ENCODE data around the gene DOCK1.
"Not testable (repeated sequence)": the region's sequence is repeated elsewhere in the genome, so short reads cannot be mapped to it uniquely, and the experiment has no call there.

The DOCK1 gene

DNA sequence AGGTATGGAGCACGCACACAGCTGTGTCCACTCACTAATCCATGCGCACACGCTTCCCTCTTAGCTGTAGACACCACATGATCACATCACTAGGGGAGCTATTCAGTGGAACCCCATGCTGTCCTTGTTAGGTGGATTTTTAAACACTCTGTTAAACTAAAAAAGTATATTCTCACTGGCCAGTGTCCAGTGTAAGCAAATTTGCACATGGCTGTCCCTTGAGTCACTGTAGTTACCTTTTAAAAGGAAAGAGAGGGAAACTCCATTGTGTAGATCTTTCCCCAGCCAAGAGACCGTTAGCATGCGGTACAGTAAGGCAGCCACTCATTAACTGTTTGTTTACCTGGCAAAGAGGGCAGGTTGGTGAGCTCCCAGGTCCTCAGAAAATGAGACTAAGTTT is 372.8 kb downstream of the DOCK1 start:
- no peak for DNase-seq (ENCODE audit: low read depth in 3 of 3)

DNA sequence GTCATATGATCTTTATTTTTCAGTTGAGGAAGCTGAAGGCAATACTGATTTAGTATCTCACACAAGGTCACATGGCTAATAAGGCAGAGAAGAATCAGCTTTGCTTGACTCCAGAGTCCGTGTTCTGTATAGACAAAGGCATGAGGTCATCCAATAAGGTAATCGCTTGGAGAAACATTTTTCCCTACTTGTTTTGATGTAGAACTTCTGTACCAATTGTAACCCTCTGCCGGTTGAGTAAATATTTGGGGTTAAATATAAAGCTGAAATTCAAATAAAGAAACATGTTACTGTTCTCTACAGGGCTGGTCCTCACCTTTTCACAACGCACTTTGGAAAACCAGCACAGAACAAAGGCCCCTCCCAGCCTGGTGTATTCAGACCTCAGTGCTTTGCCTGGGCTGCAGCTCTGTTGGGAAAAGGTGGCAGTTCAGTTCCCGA is 374.1 kb downstream of the DOCK1 start:
- no peak for DNase-seq (ENCODE audit: low read depth in 3 of 3)

- no peak for DNase-seq (ENCODE audit: low read depth in 3 of 3)
Observed at GRCh38 chr10:127280446-127280845, 375.2 kb downstream of the DOCK1 start.

DNA sequence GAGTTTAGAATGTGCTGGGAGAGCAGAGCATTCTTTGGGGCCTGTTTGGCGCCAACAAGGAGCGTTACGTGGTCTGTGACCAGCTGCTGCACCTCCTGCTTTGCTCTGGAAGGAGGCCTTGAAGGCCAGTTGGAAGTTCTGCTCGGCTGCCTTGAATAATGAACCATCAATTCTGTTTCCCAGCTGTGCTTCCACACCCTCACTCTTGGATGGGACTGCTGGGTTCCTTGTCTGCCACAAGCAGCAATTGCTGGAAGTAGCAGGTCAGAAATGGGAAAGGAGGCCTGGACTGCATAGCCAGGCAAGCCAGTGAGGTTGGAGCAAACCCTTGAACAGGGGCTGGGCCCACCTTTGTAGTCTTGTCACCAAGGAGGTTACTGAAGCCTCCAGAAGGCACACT is 377.8 kb downstream of the DOCK1 start:
- no peak for DNase-seq (ENCODE audit: low read depth in 3 of 3)

- no peak for DNase-seq (ENCODE audit: low read depth in 3 of 3)
Observed at GRCh38 chr10:127283576-127283975, 378.3 kb downstream of the DOCK1 start.

DNA sequence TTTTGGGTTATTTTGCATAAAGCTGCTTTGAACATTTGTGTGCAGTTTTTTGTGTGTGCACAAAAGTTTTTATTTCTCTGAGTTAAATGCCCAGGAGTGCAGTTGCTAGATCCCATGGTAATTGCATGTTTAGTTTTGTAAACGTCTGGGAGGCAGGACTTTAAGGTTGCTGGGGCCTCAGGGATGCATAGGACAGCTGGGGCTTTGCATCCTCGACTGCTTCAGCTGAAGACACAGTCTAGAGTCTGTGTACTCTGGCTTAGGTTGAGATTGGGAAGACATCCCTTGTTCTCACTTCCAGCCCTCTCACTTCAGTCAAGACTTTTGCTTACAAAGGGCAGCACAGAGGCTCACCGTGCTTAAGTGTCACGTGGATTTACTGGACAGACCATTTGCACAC is 385.6 kb downstream of the DOCK1 start:
- DNase-seq (ENCODE audit: low read depth in 3 of 3), result no peak

DNA sequence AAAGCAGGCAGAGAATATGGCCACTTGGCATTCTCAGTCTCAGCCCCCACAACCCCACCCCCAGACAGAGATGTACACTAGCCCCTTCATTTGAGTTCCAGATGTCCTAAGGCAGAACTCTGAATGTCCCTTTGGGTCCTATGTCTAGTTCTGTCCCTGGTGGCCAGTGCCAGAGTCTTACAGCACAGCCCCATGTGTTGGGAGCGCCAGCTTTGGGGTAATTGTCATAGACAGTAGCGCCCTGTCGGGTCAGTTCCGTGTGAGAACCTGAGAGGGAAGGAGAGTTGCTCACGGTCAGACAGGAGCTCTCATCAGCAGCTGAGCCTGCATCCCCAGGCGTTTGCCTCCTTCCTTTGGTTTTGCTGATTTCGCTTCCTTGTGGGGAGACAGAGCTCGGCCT is 386.1 kb downstream of the DOCK1 start:
- no peak for DNase-seq (ENCODE audit: low read depth in 3 of 3)

GRCh38 chr10:127292888-127293287 is 387.7 kb downstream of the DOCK1 start:
- DNase-seq (ENCODE audit: low read depth in 3 of 3), result no peak

- DNase-seq (ENCODE audit: low read depth in 3 of 3), result peak in 2 of 3 experiments; percentile 5 to 33
Observed at GRCh38 chr10:127293640-127294039, 388.4 kb downstream of the DOCK1 start.

GRCh38 chr10:127296696-127297095 is 391.5 kb downstream of the DOCK1 start:
- no peak for DNase-seq (ENCODE audit: low read depth in 3 of 3)

DNA sequence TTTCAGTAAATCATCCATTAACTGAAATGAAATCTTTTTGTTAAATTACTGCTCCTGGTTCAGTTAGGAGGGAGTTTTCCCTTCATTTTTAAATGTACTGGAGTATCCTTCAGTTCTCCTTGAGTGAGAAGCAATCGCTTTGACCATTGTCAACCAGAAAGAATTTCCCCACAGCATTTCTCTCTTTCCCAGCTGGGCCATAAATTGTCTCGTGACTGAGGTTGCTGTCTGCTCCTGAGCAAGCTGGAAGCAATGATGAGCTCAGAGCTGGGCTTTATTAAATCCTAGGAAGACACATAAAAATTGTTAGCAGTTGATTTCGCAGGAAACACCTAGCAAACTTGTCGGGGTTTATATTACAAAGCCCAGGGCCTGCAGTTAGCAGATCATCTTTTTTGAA is 393.2 kb downstream of the DOCK1 start:
- no peak for DNase-seq (ENCODE audit: low read depth in 3 of 3)

- not testable (repeated sequence) for DNase-seq (ENCODE audit: low read depth in 3 of 3)
Observed at GRCh38 chr10:127299192-127299591, 394.0 kb downstream of the DOCK1 start.

- no peak for DNase-seq (ENCODE audit: low read depth in 3 of 3)
Observed at GRCh38 chr10:127299956-127300689, 394.9 kb downstream of the DOCK1 start.

DNA sequence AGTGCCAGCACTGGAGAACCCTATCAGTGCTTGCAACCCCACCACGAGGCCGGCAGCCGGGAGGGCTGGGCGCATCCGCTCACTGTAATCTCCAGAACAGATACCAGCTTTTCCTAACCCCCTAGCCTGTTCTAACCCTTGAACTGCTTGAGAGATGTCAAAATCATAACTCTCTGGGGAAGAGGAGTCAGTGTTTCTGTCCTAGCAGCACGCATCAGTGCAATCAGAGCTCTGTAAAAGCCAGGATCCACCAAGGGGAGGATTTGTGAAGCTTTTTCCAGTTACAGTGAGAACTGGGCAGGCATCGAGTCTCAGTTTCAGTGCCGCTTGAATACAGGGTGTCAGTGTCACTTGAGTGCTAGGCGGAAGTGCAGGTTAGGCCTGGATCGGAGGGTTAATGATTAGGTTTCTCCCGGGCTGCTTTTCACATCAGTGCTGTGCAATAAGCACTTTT is 395.7 kb downstream of the DOCK1 start:
- DNase-seq (ENCODE audit: low read depth in 3 of 3), result no peak

DNA sequence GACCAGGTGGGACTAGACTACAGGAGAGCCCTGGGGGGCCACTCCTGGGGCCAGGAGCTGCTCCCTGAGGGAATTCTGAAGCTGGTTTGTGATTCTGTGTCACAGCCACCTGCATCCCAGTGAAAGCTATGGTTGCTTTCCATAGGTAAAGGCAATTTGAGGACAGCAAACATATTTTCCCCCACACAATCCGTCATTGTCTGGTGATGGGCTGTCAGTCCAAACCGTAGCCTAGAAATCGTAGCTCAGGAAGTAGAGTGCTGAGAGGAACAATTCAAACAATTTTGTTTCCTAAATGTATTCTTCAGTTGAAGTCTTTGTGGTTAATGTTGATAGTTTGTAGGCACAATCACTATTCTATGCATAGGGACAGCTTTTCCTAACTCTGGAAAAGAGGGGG is 397.1 kb downstream of the DOCK1 start:
- no peak for DNase-seq (ENCODE audit: low read depth in 3 of 3)

GRCh38 chr10:127303105-127303504 is 397.9 kb downstream of the DOCK1 start:
- DNase-seq (ENCODE audit: low read depth in 3 of 3), result no peak

GRCh38 chr10:127303746-127304145 is 398.5 kb downstream of the DOCK1 start:
- no peak for DNase-seq (ENCODE audit: low read depth in 3 of 3)

GRCh38 chr10:127306479-127306878 is 401.3 kb downstream of the DOCK1 start:
- no peak for DNase-seq (ENCODE audit: low read depth in 3 of 3)

- no peak for DNase-seq (ENCODE audit: low read depth in 3 of 3)
Observed at GRCh38 chr10:127307338-127307737, 402.1 kb downstream of the DOCK1 start.

- no peak for DNase-seq (ENCODE audit: low read depth in 3 of 3)
Observed at GRCh38 chr10:127308031-127308430, 402.8 kb downstream of the DOCK1 start.

- DNase-seq (ENCODE audit: low read depth in 3 of 3), result not testable (repeated sequence)
Observed at GRCh38 chr10:127309619-127310018, 404.4 kb downstream of the DOCK1 start.

DNA sequence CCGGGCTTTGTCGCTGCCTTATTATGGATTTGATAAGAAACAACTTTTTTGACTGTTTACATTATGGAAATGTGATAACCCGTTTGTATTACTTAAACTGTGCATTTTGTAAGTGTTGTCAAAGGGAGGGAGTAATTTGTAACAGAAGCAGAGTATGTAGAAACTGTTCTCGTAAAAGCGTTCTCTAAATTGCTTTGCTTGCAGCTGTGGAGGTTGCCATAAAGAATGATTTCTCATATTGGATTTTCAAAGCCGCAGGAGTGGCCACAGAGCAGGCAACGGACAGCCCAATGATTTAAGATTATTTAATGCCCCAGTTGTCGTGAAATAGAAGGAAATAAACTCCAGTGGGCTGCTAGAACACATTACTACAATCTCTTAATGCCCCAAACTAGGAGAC is 405.2 kb downstream of the DOCK1 start:
- DNase-seq (ENCODE audit: low read depth in 3 of 3), result no peak

- no peak for DNase-seq (ENCODE audit: low read depth in 3 of 3)
Observed at GRCh38 chr10:127310923-127311322, 405.7 kb downstream of the DOCK1 start.
